Activated CD8-positive, alpha-beta memory T cell treated with anti-CD3 and anti-CD28 coated beads for 36 hours (primary cell): ENCODE data around the gene OGFOD2. TPM values are rescaled to one million over a fixed set of nuclear protein-coding genes. Genes with fewer than 3 reads are reported as not detected.
"Not testable (repeated sequence)": the region's sequence is repeated elsewhere in the genome, so short reads cannot be mapped to it uniquely, and the experiment has no call there.

Experiments used
- CTCF ChIA-PET: fragments of 350-600 bp; sonication (Branson Sonifier 250); formaldehyde crosslinking; loops from one replicate; lab custom pipeline; 2021; ENCODE audit warnings: antibody characterized with exemption; lab: Charles Lee
- POLR2A ChIA-PET: fragments of 350-600 bp; sonication (Branson Sonifier 250); formaldehyde crosslinking; loops from one replicate; lab custom pipeline; 2021; ENCODE audit warnings: antibody characterized with exemption; lab: Charles Lee
- total RNA-seq, 2 experiments: library from RNA; stranded (reverse); gene quantifications; one replicate each; pipeline ENCODE4 v1.2.3, GENCODE V29; 2021

OGFOD2 gene
- 10 to 100 TPM; 28.7 to 30.8 TPM for total RNA-seq

- ChIA-PET POLR2A (interaction anchor here (0.6 to 2.1 kb wide), 7 partner anchors 9 to 809 kb away, joined by 3 to 17 read pairs (median 3); partner anchors contain the start of gene ABCB9), CTCF (interaction anchor here (0.6 to 0.8 kb wide), 3 partner anchors 114 to 1876 kb away, joined by 3 to 5 read pairs (median 4); partner anchors contain the start of genes MPHOSPH9 and MTRFR)
Measured at GRCh38 chr12:122974892-122975789, at the start of gene OGFOD2. Gene OGFOD2, plus strand, starts transcription at chr12:122975244. Its CDS starts 8 bp downstream, at chr12:122975252.

- CTCF ChIA-PET = no interaction called here
- POLR2A ChIA-PET = no interaction called here
Measured at GRCh38 chr12:122927756-122928403, 47.2 kb upstream of the OGFOD2 start.

GRCh38 chr12:122928404-122929147 lies 46.5 kb upstream of the OGFOD2 start:
- POLR2A ChIA-PET = no interaction called here
- CTCF ChIA-PET = no interaction called here

GRCh38 chr12:122929148-122929538 lies 45.9 kb upstream of the OGFOD2 start:
- CTCF ChIA-PET = no interaction called here
- POLR2A ChIA-PET = no interaction called here

- CTCF ChIA-PET = no interaction called here
- POLR2A ChIA-PET = no interaction called here
Measured at GRCh38 chr12:122929812-122930211, 45.2 kb upstream of the OGFOD2 start.

GRCh38 chr12:122932207-122932606 lies 42.8 kb upstream of the OGFOD2 start:
- ChIA-PET CTCF (no interaction called here), POLR2A (no interaction called here)

- CTCF ChIA-PET = no interaction called here
- POLR2A ChIA-PET = no interaction called here
Measured at GRCh38 chr12:122934722-122935121, 40.3 kb upstream of the OGFOD2 start.

- POLR2A ChIA-PET = no interaction called here
- CTCF ChIA-PET = no interaction called here
Measured at GRCh38 chr12:122935318-122935717, 39.7 kb upstream of the OGFOD2 start.

GRCh38 chr12:122937622-122938091 lies 37.4 kb upstream of the OGFOD2 start:
- ChIA-PET CTCF (no interaction called here), POLR2A (no interaction called here)

- POLR2A ChIA-PET = no interaction called here
- CTCF ChIA-PET = no interaction called here
Measured at GRCh38 chr12:122939125-122939524, 35.9 kb upstream of the OGFOD2 start.

GRCh38 chr12:122941351-122941750 lies 33.7 kb upstream of the OGFOD2 start:
- POLR2A ChIA-PET = not testable (repeated sequence)
- CTCF ChIA-PET = interaction anchor here (1.3 kb wide), 1 partner anchor 81 kb away, joined by 5 read pairs; no protein-coding TSS in a partner anchor

GRCh38 chr12:122942637-122943036 lies 32.4 kb upstream of the OGFOD2 start:
- CTCF ChIA-PET = no interaction called here
- POLR2A ChIA-PET = interaction anchor here (0.6 kb wide), 1 partner anchor 34 kb away, joined by 4 read pairs; no protein-coding TSS in a partner anchor

- POLR2A ChIA-PET = no interaction called here
- CTCF ChIA-PET = no interaction called here
Measured at GRCh38 chr12:122943196-122943595, 31.8 kb upstream of the OGFOD2 start.

- ChIA-PET POLR2A (no interaction called here), CTCF (interaction anchor here (0.6 to 14.4 kb wide), 3 partner anchors 33 to 85 kb away, joined by 3 to 142 read pairs (median 4); no protein-coding TSS in a partner anchor)
Measured at GRCh38 chr12:122944605-122945592, 30.1 kb upstream of the OGFOD2 start.

GRCh38 chr12:122946690-122947341 lies 28.2 kb upstream of the OGFOD2 start:
- ChIA-PET POLR2A (interaction anchor here (0.5 to 0.9 kb wide), 2 partner anchors 86 to 264 kb away, joined by 3 to 5 read pairs; no protein-coding TSS in a partner anchor), CTCF (interaction anchor here (0.9 to 14.4 kb wide), 6 partner anchors 16 to 87 kb away, joined by 3 to 142 read pairs (median 4); no protein-coding TSS in a partner anchor)

- CTCF ChIA-PET = interaction anchor here (0.9 to 14.4 kb wide), 5 partner anchors 16 to 88 kb away, joined by 3 to 142 read pairs (median 4); no protein-coding TSS in a partner anchor
- POLR2A ChIA-PET = interaction anchor here (0.5 to 0.9 kb wide), 2 partner anchors 87 to 264 kb away, joined by 3 to 5 read pairs; no protein-coding TSS in a partner anchor
Measured at GRCh38 chr12:122947352-122947792, 27.7 kb upstream of the OGFOD2 start.

GRCh38 chr12:122948605-122949004 lies 26.4 kb upstream of the OGFOD2 start:
- ChIA-PET POLR2A (no interaction called here), CTCF (interaction anchor here (1.4 to 14.4 kb wide), 3 partner anchors 65 to 89 kb away, joined by 4 to 142 read pairs (median 4); no protein-coding TSS in a partner anchor)
